Smooth muscle cell (in vitro differentiated cells): ENCODE results near the gene ADAMTS2. TPM values are rescaled to one million over a fixed set of nuclear protein-coding genes. Genes with fewer than 3 reads are reported as not detected.
A peak's percentile ranks its signal among the peaks of the same experiment; 100 is the strongest.

ENCODE experiments used
- DNase-seq: peaks from one replicate; lab custom pipeline; 2025; ENCODE audit not compliant: unreplicated experiment; lab: John Stamatoyannopoulos, UW
- H2AFZ ChIP-seq: fragments of 200-600 bp; sonication (generic); 2 replicates; pipeline ENCODE4 v1.6.0; 2016; ENCODE audit warnings: antibody characterized with exemption, low read depth, mild to moderate bottlenecking
- H3F3A ChIP-seq: fragments of 200-600 bp; sonication (generic); 2 replicates; pipeline ENCODE4 v1.6.0; 2017; ENCODE audit warnings: antibody characterized with exemption, low read depth
- H3K27ac ChIP-seq: fragments of 200-600 bp; sonication (generic); 2 replicates; pipeline ENCODE4 v1.5.1; 2016; ENCODE audit warnings: low read depth, mild to moderate bottlenecking
- H3K27me3 ChIP-seq: fragments of 200-600 bp; sonication (generic); 2 replicates; pipeline ENCODE4 v1.6.1; 2016; ENCODE audit warnings: low read depth, mild to moderate bottlenecking
- H3K36me3 ChIP-seq: fragments of 200-600 bp; sonication (generic); 2 replicates; pipeline ENCODE4 v1.5.1; 2016; ENCODE audit warnings: low read depth
- H3K4me1 ChIP-seq: fragments of 200-600 bp; sonication (generic); 2 replicates; pipeline ENCODE4 v1.5.1; 2016; ENCODE audit warnings: low read depth
- H3K4me2 ChIP-seq: fragments of 200-600 bp; sonication (generic); 2 replicates; pipeline ENCODE4 v1.6.0; 2016; ENCODE audit warnings: mild to moderate bottlenecking
- H3K4me3 ChIP-seq: fragments of 200-600 bp; sonication (generic); 2 replicates; pipeline ENCODE4 v1.5.1; 2016; ENCODE audit warnings: mild to moderate bottlenecking
- H3K79me2 ChIP-seq: fragments of 200-600 bp; sonication (generic); 2 replicates; pipeline ENCODE4 v1.6.0; 2016; ENCODE audit warnings: low read depth, mild to moderate bottlenecking
- H3K9ac ChIP-seq: fragments of 200-600 bp; sonication (generic); 2 replicates; pipeline ENCODE4 v1.6.0; 2016; ENCODE audit warnings: low read depth
- H3K9me3 ChIP-seq: fragments of 200-600 bp; sonication (generic); replicated peaks from 2 replicates; pipeline ENCODE4 v1.5.1; 2016; ENCODE audit warnings: low read depth
- H4K20me1 ChIP-seq: fragments of 200-600 bp; sonication (generic); 2 replicates; pipeline ENCODE4 v1.6.0; 2016; ENCODE audit warnings: low read depth
- WGBS: methylation state at CpG from one replicate; pipeline ENCODE4 v1.1.7; 2016; ENCODE audit warnings: low lambda C conversion rate; 5-methylcytosine and 5-hydroxymethylcytosine counted together
- polyA plus RNA-seq: library from polyadenylated mRNA; unstranded; fragments of >200 nt; fragmentation: Nextera tagmentation; extraction: Ambion mirVana; gene quantifications from 2 replicates; pipeline ENCODE4 v1.2.1, GENCODE V29; 2016
- total RNA-seq: library from RNA; depleted of rRNA; stranded (reverse); fragments of >200 nt; gene quantifications from 2 replicates; pipeline ENCODE4 v1.2.3, GENCODE V29; 2014
- TF ChIP-seq, protein P1 (sequence below): fragments of 200-600 bp; sonication (generic); IDR thresholded peaks from 2 replicates; pipeline ENCODE4 v1.5.1; 2017; ENCODE audit warnings: borderline replicate concordance, mild to moderate bottlenecking, antibody characterized with exemption; ENCODE audit not compliant: insufficient read depth, poor library complexity, severe bottlenecking

ADAMTS2 gene
- total and polyA plus RNA-seq, 2 experiments from 2014 or later: 22.8 to 37.5 TPM

DNA sequence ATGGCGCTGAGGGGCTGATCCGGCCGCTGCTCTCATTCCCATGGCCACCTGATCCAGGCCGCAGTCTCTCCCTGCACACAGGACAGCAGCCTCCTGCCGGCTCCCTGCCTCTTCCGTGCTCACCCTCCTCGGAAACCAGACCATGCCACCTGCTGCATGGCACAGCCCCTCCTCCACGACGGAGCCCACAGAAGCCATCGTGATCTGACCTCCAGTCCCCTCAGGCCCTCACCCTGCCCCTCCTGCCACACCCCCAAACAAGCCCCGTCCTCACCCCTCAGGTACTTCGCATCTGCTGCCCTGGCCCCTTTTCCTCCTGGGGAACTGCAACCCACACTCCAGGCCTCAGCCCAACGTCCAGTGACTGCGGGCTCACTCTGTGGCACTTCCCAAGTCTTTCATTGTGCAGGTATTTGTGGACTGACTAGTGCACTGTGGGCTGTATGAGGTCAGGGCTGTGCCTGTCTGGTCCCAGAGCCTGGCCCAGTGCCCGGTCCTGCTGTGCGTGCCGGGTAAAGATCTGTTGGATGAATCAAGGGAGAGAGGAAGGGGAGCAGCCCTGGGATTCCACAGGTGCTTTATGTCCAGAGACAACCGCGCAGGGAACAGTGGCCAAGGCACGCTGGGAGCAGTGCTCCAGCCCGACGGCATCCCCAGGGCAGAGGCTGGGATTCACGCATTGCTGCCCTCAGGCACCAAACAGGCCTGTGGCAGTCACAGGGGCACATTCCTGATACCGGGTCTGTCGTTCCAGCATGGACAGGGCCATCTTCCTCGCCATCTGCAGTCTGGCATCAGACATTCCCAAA is 86.1 kb downstream of the ADAMTS2 start:
- Histone ChIP-seq H2AFZ (no peak overlapping the region), H3K27ac (peak overlapping the region; percentile 47), H3K4me3 (no peak overlapping the region), H3K4me2 (no peak overlapping the region), H3K9me3 (no peaks in the 10 kb centered on the region), H3K79me2 (no peaks in the 10 kb centered on the region), H3K27me3 (no peaks in the 10 kb centered on the region), H3K36me3 (no peaks in the 10 kb centered on the region), H3K4me1 (peaks cover 8% of the 10 kb centered on the region), H3F3A (peaks cover 4% of the 10 kb centered on the region), H4K20me1 (no peaks in the 10 kb centered on the region), H3K9ac (no peak overlapping the region)
- DNase-seq: no peak
- 79% methylated on average over 26 of the region's 26 CpGs for WGBS
- TF ChIP-seq, protein P1, sequence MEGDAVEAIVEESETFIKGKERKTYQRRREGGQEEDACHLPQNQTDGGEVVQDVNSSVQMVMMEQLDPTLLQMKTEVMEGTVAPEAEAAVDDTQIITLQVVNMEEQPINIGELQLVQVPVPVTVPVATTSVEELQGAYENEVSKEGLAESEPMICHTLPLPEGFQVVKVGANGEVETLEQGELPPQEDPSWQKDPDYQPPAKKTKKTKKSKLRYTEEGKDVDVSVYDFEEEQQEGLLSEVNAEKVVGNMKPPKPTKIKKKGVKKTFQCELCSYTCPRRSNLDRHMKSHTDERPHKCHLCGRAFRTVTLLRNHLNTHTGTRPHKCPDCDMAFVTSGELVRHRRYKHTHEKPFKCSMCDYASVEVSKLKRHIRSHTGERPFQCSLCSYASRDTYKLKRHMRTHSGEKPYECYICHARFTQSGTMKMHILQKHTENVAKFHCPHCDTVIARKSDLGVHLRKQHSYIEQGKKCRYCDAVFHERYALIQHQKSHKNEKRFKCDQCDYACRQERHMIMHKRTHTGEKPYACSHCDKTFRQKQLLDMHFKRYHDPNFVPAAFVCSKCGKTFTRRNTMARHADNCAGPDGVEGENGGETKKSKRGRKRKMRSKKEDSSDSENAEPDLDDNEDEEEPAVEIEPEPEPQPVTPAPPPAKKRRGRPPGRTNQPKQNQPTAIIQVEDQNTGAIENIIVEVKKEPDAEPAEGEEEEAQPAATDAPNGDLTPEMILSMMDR: no peak

DNA sequence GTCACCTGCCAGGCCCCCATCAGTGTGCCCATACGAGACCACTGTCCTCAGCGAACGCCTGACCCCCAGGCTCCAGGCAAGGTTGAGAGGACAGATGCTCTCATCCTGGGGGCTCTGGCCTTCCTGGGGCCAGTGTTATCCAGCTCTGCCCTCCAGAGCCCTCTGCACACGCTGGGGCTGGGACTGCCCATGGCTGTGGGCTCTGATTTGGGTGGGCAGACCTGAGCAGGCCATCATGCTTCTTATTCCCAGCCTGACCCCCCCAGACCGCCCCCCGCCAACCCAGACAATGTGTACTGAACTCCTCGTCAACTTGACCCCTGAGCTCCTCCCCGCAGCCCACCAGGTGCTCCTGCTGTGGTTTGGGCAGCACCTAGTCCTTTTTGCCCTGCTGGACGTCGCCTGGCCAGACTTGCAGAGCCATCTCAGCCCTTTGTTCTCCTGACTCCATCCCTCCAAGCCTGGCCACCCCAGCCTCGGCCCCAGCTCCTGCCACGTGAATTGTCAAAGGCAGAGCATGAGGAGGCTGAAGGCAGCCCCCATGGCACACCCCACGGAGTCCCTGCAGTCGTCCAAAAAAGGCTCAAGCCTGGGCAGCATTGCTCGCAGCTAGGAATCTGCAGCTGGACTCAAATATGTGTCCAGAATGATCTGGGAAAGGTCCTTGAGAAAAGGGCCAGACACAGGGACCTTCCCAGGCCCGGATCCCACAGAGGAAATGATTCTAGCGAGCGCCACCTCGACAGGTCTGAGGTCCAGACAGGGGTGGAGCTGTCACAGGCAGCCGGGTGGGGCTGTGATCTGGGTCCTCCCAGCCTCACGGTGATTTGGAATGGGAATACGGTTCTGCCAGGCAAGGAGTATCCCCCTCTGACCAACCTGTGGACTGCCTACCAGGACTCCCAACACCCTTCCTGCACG is 87.0 kb downstream of the ADAMTS2 start:
- WGBS: 88% methylated on average over 20 of the region's 23 CpGs
- Histone ChIP-seq H3K4me2 (no peak overlapping the region), H3K4me3 (no peak overlapping the region), H3F3A (peaks cover 4% of the 10 kb centered on the region), H2AFZ (no peak overlapping the region), H3K9ac (no peak overlapping the region), H3K9me3 (no peaks in the 10 kb centered on the region), H4K20me1 (no peaks in the 10 kb centered on the region), H3K27ac (peak overlapping the region; percentile 47), H3K79me2 (no peaks in the 10 kb centered on the region), H3K4me1 (peaks cover 8% of the 10 kb centered on the region), H3K27me3 (no peaks in the 10 kb centered on the region), H3K36me3 (no peaks in the 10 kb centered on the region)
- no peak for DNase-seq
- TF ChIP-seq, protein P1: no peak

DNA sequence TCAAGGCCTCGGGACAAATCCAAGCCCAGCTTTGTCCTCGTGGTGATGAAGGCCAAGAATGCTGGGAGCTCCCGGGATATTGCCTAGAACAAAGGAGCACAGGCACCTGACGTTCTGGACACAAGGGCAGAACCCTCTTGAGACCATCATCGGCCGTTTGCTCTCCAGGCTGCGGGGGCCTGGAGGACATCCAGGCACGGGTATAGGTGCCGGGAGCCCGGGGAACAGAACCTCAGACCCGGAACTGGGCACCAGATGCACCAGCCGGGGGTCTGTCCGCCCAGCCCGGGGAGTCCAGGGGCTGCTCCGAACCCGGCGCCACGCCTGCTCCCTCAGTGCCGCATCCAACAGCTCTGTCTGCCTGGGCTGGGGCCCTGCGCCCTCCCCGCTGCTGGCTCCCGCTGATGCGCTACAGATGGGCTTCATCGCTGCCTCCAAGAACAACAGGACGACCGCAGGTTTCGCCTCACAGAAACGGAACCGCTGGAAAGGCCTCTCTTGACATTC is 88.0 kb downstream of the ADAMTS2 start:
- no peak overlapping the region for H3K4me2 ChIP-seq
- peaks cover 8% of the 10 kb centered on the region for H3K4me1 ChIP-seq
- H3K36me3 ChIP-seq: no peaks in the 10 kb centered on the region
- H3K79me2 ChIP-seq: no peaks in the 10 kb centered on the region
- no peak overlapping the region for H2AFZ ChIP-seq
- H4K20me1 ChIP-seq: no peaks in the 10 kb centered on the region
- DNase-seq: no peak
- H3F3A ChIP-seq: peaks cover 4% of the 10 kb centered on the region
- no peak overlapping the region for H3K4me3 ChIP-seq
- WGBS: 95% methylated on average over 29 of the region's 29 CpGs
- H3K27ac ChIP-seq: no peak overlapping the region
- no peaks in the 10 kb centered on the region for H3K9me3 ChIP-seq
- H3K27me3 ChIP-seq: no peaks in the 10 kb centered on the region
- TF ChIP-seq, protein P1: no peak
- no peak overlapping the region for H3K9ac ChIP-seq
